ENCODE data around the gene ZBTB7C. TPM values are rescaled to one million over a fixed set of nuclear protein-coding genes. Genes with fewer than 3 reads are reported as not detected.

The ZBTB7C gene
- total RNA-seq, 1 experiment from 2014 or later = 0.33 TPM

GRCh38 chr18:48328473-48329210, 80.5 kb downstream of the ZBTB7C start:
- Histone ChIP-seq H3K18ac (ENCODE audit: insufficient read length, low read depth, low read length) (no peak overlapping the region), H3K23me2 (ENCODE audit: insufficient read length, low read depth, low read length, poor library complexity, severe bottlenecking) (no peaks in the 10 kb centered on the region), H3K14ac (ENCODE audit: insufficient read depth, low read length) (no peak overlapping the region), H3K9ac (ENCODE audit: extremely low read depth, insufficient read length, low read length) (no peak overlapping the region), H2BK20ac (ENCODE audit: low read depth, low read length, poor library complexity, severe bottlenecking) (no peak overlapping the region), H3K4me2 (ENCODE audit: insufficient read depth, insufficient read length, low read length) (no peak overlapping the region), H3K4me1 (ENCODE audit: insufficient read depth, low read length) (no peaks in the 10 kb centered on the region), H3T11ph (ENCODE audit: low read length) (no peak overlapping the region), H2AK5ac (ENCODE audit: insufficient read length, low read length) (no peak overlapping the region), H2BK15ac (ENCODE audit: low read depth, low read length) (no peak overlapping the region), H3K27ac (ENCODE audit: insufficient read length, low read depth, low read length) (no peak overlapping the region), H2AFZ (ENCODE audit: low read length) (no peak overlapping the region), H4K5ac (ENCODE audit: insufficient read length, low read depth, low read length) (no peak overlapping the region), H3K23ac (ENCODE audit: insufficient read length, low read depth, low read length) (no peak overlapping the region), H3K9me3 (ENCODE audit: control insufficient read depth, low read depth, low read length) (no peaks in the 10 kb centered on the region), H2BK5ac (ENCODE audit: insufficient read length, low read length) (no peak overlapping the region), H3K56ac (ENCODE audit: insufficient read length, low read depth, low read length) (no peak overlapping the region), H3K27me3 (ENCODE audit: insufficient read depth, low read length) (no peaks in the 10 kb centered on the region), H4K91ac (ENCODE audit: insufficient read length, low read depth, low read length) (no peak overlapping the region), H4K8ac (replicated peaks; ENCODE audit: insufficient read length, low read depth, low read length) (no peak overlapping the region), H3K79me2 (ENCODE audit: insufficient read depth, low read length) (no peaks in the 10 kb centered on the region), H2BK12ac (ENCODE audit: insufficient read length, low read depth, low read length) (no peak overlapping the region), H3K79me1 (ENCODE audit: insufficient read depth, low read depth, low read length, poor library complexity, severe bottlenecking) (no peaks in the 10 kb centered on the region), H3K4ac (ENCODE audit: low read depth, low read length) (no peak overlapping the region), H4K20me1 (ENCODE audit: control insufficient read depth, insufficient read depth, insufficient read length) (no peaks in the 10 kb centered on the region), H2BK120ac (ENCODE audit: low read depth, low read length, poor library complexity, severe bottlenecking) (no peak overlapping the region)
- Mint-ChIP-seq H3K27me3 (ENCODE audit: low read depth) (peaks cover 7% of the 10 kb centered on the region), H3K4me1 (peaks cover 12 to 18% of the 10 kb centered on the region in 2 experiments), H3K27ac (no peak overlapping the region), H3K9me3 (no peaks in the 10 kb centered on the region), H3K36me3 (ENCODE audit: insufficient read depth in 1 of 3, low read depth in 3 of 3) (no peaks in the 10 kb centered on the region), H3K4me3 (no peak overlapping the region)
- no peak for DNase-seq
- no CpG with 5 or more reads among the region's 7 CpGs for WGBS (ENCODE audit: extremely low coverage, insufficient read length, low lambda C conversion rate)
- TF ChIP-seq CTCF (conservative IDR thresholded peaks at IDR 0.05) = no peak

Data from H9 (cell line).